ENCODE measurements around the gene UVRAG. TPM values are rescaled to one million over a fixed set of nuclear protein-coding genes. Genes with fewer than 3 reads are reported as not detected.

The UVRAG gene
- polyA plus RNA-seq, 1 donor (not counting 4 experiments of a cell fraction or from before 2014, with no cell fraction given): 11.9 TPM

- no peaks in the 10 kb centered on the region for H4K20me1 ChIP-seq (ENCODE audit: control insufficient read depth, extremely low read depth, insufficient read depth, low read length)
- H3K36me3 ChIP-seq (ENCODE audit: control insufficient read depth in 2 of 2, extremely low read depth in 1 of 2, insufficient read depth in 2 of 2, low read length in 2 of 2): no peaks in the 10 kb centered on the region
- no peak for FAIRE-seq
- no peak overlapping the region for H3K27ac ChIP-seq (ENCODE audit: control insufficient read depth, insufficient read depth, low read length)
- H3K4me1 ChIP-seq (ENCODE audit: control insufficient read depth, extremely low read depth, insufficient read depth, low read length): peaks cover 19% of the 10 kb centered on the region
- H3K4me3 ChIP-seq (ENCODE audit: control insufficient read depth in 2 of 3, extremely low read depth in 1 of 3, insufficient read depth in 2 of 3, low read depth in 1 of 3, low read length in 3 of 3): no peak overlapping the region
- no peaks in the 10 kb centered on the region for H3K9me3 ChIP-seq (ENCODE audit: control insufficient read depth, low read depth, low read length)
- no peak for DNase-seq (ENCODE audit: low read depth, low spot score)
- no peak for TF ChIP-seq CTCF (optimal IDR thresholded peaks at IDR 0.05 in 1 of 3, IDR thresholded peaks at IDR 0.05 in 1 of 3, conservative IDR thresholded peaks at IDR 0.05 in 1 of 3; ENCODE audit: extremely low read depth in 1 of 3, insufficient read depth in 2 of 3, low read length in 3 of 3)
- no peak for TF ChIP-seq EZH2 (IDR thresholded peaks at IDR 0.05; ENCODE audit: low read length)
- H3K79me2 ChIP-seq (ENCODE audit: control insufficient read depth, insufficient read depth, low read length): no peaks in the 10 kb centered on the region
- no peak overlapping the region for H2AFZ ChIP-seq (ENCODE audit: control insufficient read depth, low read length)
- no peak overlapping the region for H3K9ac ChIP-seq (ENCODE audit: control insufficient read depth, extremely low read depth, insufficient read depth, low read length)
- H3K27me3 ChIP-seq (ENCODE audit: control insufficient read depth, extremely low read depth, insufficient read depth, low read length): no peaks in the 10 kb centered on the region
- dilution Hi-C loops (cut with MboI; ENCODE audit: extremely low pct_ligation_motif_present, low sequenced_read_pairs): no loop called here
- H3K4me2 ChIP-seq (ENCODE audit: control insufficient read depth, extremely low read depth, insufficient read depth, low read depth, low read length): no peak overlapping the region
- H3K9me1 ChIP-seq (ENCODE audit: control insufficient read depth, extremely low read depth, insufficient read depth, low read length): no peaks in the 10 kb centered on the region
Observed at GRCh38 chr11:75964071-75964470, 149.1 kb downstream of the UVRAG start.

GRCh38 chr11:75966537-75967287 is 151.7 kb downstream of the UVRAG start:
- FAIRE-seq (peak; percentile 70), DNase-seq (ENCODE audit: low read depth, low spot score) (peak; percentile 5)
- Histone ChIP-seq H3K4me3 (ENCODE audit: control insufficient read depth in 2 of 3, extremely low read depth in 1 of 3, insufficient read depth in 2 of 3, low read depth in 1 of 3, low read length in 3 of 3) (peak overlapping the region in 2 of 3 experiments; percentile 9 to 42), H3K36me3 (ENCODE audit: control insufficient read depth in 2 of 2, extremely low read depth in 1 of 2, insufficient read depth in 2 of 2, low read length in 2 of 2) (no peaks in the 10 kb centered on the region), H3K27me3 (ENCODE audit: control insufficient read depth, extremely low read depth, insufficient read depth, low read length) (no peaks in the 10 kb centered on the region), H3K4me2 (ENCODE audit: control insufficient read depth, extremely low read depth, insufficient read depth, low read depth, low read length) (peak overlapping the region; percentile 86), H3K79me2 (ENCODE audit: control insufficient read depth, insufficient read depth, low read length) (no peaks in the 10 kb centered on the region), H3K4me1 (ENCODE audit: control insufficient read depth, extremely low read depth, insufficient read depth, low read length) (peaks cover 19% of the 10 kb centered on the region), H3K9ac (ENCODE audit: control insufficient read depth, extremely low read depth, insufficient read depth, low read length) (no peak overlapping the region), H4K20me1 (ENCODE audit: control insufficient read depth, extremely low read depth, insufficient read depth, low read length) (no peaks in the 10 kb centered on the region), H3K9me3 (ENCODE audit: control insufficient read depth, low read depth, low read length) (no peaks in the 10 kb centered on the region), H3K27ac (ENCODE audit: control insufficient read depth, insufficient read depth, low read length) (peak overlapping the region; percentile 66), H3K9me1 (ENCODE audit: control insufficient read depth, extremely low read depth, insufficient read depth, low read length) (no peaks in the 10 kb centered on the region), H2AFZ (ENCODE audit: control insufficient read depth, low read length) (no peak overlapping the region)
- dilution Hi-C loops (cut with MboI; ENCODE audit: extremely low pct_ligation_motif_present, low sequenced_read_pairs): no loop called here
- no peak for TF ChIP-seq EZH2 (IDR thresholded peaks at IDR 0.05; ENCODE audit: low read length)
- TF ChIP-seq CTCF (optimal IDR thresholded peaks at IDR 0.05 in 1 of 3, IDR thresholded peaks at IDR 0.05 in 1 of 3, conservative IDR thresholded peaks at IDR 0.05 in 1 of 3; ENCODE audit: extremely low read depth in 1 of 3, insufficient read depth in 2 of 3, low read length in 3 of 3): no peak
